Erythroblast (primary cell): Measurements from ENCODE around the gene C1QTNF5.

Source experiments
- GATA1 ChIP-seq: IDR thresholded peaks from 2 replicates; pipeline ENCODE4 v1.6.1; 2011; ENCODE audit warnings: low read depth, mild to moderate bottlenecking, control low read depth, low read length, moderate library complexity
- POLR2A ChIP-seq: IDR thresholded peaks from 2 replicates; pipeline ENCODE4 v1.6.1; 2011; ENCODE audit warnings: mild to moderate bottlenecking, low read length

DNA sequence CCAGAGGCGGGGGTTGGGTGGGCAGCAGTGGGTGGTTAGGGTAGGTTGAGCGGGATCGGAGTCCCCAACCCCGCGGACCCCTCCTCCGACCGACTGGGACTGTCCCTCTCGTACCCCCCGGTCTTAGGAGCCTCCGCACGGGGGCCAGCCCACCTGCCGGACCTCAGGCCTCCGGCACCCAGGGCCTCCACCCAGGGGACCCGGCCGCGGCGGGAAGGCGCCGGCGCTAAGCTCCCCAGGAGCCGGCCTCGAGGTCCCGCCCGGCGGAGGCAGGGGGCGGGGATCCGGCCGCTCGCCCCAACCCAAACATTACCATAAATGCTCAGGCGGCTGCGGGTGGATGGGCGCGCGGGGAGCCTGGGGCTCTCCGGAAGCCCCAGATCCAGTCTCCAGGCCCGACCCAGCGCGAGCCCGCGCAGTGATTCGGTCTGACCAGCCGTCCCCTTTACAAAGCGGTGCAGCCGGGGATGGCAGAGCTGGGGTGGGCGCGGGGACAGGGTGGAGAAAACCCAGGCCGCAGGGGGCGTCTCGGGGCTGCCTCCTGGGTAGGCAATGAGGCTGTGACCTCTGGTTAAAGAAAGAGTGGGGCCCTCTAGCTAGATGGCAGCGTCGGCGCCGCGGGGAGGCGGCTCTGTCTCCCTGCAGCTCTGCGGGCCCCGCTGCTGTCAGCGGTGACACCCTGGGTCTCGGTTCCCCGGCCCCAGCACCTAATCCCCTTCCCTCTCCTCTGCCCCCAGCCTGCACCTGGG is 19.7 kb downstream of the C1QTNF5 start:
- TF ChIP-seq POLR2A (no peak), GATA1 (no peak)
